GM12878 (cell line): ENCODE data around the gene MAB21L4. TPM values are rescaled to one million over a fixed set of nuclear protein-coding genes. Genes with fewer than 3 reads are reported as not detected.

Experiments
- ATAC-seq: fragments of 200-7000 bp; cut with Tn5 transposase; 3 replicates; pipeline ENCODE4 v1.9.1; 2020; ENCODE audit warnings: mild to moderate bottlenecking, moderate library complexity
- BruUV-seq: library from RNA; stranded (reverse); fragments of 400-500 nt; replicated peaks from 2 replicates; lab custom pipeline; 2021; lab: Mats Ljungman, UMichigan
- CTCF ChIA-PET: fragments of 300-600 bp; sonication (Branson Sonifier 250); formaldehyde crosslinking; extraction: SDS; loops from one replicate; lab custom pipeline; 2021; ENCODE audit warnings: inconsistent platforms; lab: Yijun Ruan, JAX
- POLR2A ChIA-PET: fragments of 350-600 bp; formaldehyde crosslinking; extraction: SDS; loops from one replicate; lab custom pipeline; 2021; ENCODE audit warnings: inconsistent platforms; lab: Charles Lee
- RAD21 ChIA-PET: fragments of 300-600 bp; sonication (Branson Sonifier 250); formaldehyde crosslinking; loops from one replicate; lab custom pipeline; 2023; ENCODE audit warnings: antibody characterized with exemption; ENCODE audit not compliant: unreplicated experiment; lab: Charles Lee
- SMC1A ChIA-PET: fragments of 300-600 bp; sonication (Branson Sonifier 250); formaldehyde crosslinking; loops from one replicate; lab custom pipeline; 2023; ENCODE audit not compliant: unreplicated experiment, uncharacterized antibody; lab: Charles Lee
- DNase-seq: peaks from one replicate; pipeline ENCODE4 v3.0.0-alpha.2; 2011; ENCODE audit warnings: low read depth, low spot score
- FAIRE-seq: peaks from 3 replicates; lab custom pipeline; 2011; peaks lifted over from hg19 to GRCh38; lab: Jason Lieb, UNC
- H2AFZ ChIP-seq: 2 replicates; pipeline ENCODE4 v1.6.0; 2011; ENCODE audit warnings: low read depth, low read length, control low read depth; ENCODE audit not compliant: control insufficient read depth
- H3K27ac ChIP-seq: 2 replicates; pipeline ENCODE4 v1.5.1; 2011; ENCODE audit warnings: control low read depth; ENCODE audit not compliant: control insufficient read depth, insufficient read depth
- H3K27me3 ChIP-seq, 2 experiments: replicated peaks in 1 of 2; 2 replicates each; pipeline versions ENCODE4 v1.6.0 to v1.6.1; 2011; ENCODE audit warnings: low read length in 1 of 2; ENCODE audit not compliant: control insufficient read depth in 2 of 2, insufficient read depth in 2 of 2
- H3K36me3 ChIP-seq, 2 experiments: 2 replicates each; pipeline ENCODE4 v1.5.1; 2011; ENCODE audit warnings: low read length in 1 of 2; ENCODE audit not compliant: control insufficient read depth in 2 of 2, insufficient read depth in 2 of 2
- H3K4me1 ChIP-seq: 2 replicates; pipeline ENCODE4 v1.6.1; 2011; ENCODE audit warnings: mild to moderate bottlenecking, low read length, moderate library complexity, mixed read lengths; ENCODE audit not compliant: control insufficient read depth, insufficient read depth
- H3K4me2 ChIP-seq: 2 replicates; pipeline ENCODE4 v1.6.0; 2011; ENCODE audit warnings: control low read depth; ENCODE audit not compliant: control insufficient read depth, insufficient read depth
- H3K4me3 ChIP-seq: fragments of 200-600 bp; sonication (generic); 2 replicates; pipeline ENCODE4 v1.5.1; 2016
- H3K79me2 ChIP-seq: 2 replicates; pipeline ENCODE4 v1.6.0; 2011; ENCODE audit warnings: low read length; ENCODE audit not compliant: control insufficient read depth, insufficient read depth
- H3K9ac ChIP-seq: 2 replicates; pipeline ENCODE4 v1.8.0; 2011; ENCODE audit warnings: low read length, control low read depth, mixed read lengths; ENCODE audit not compliant: control insufficient read depth, insufficient read depth
- H3K9me3 ChIP-seq: replicated peaks from 3 replicates; pipeline ENCODE4 v1.5.1; 2011; ENCODE audit warnings: mild to moderate bottlenecking, low read length; ENCODE audit not compliant: control insufficient read depth, insufficient read depth
- H4K20me1 ChIP-seq: 2 replicates; pipeline ENCODE4 v1.6.0; 2011; ENCODE audit not compliant: control insufficient read depth, insufficient read depth
- BCL11A ChIP-seq: IDR thresholded peaks from 2 replicates; pipeline ENCODE4 v1.6.1; 2011; ENCODE audit warnings: low read depth, low read length
- CBX3 ChIP-seq: fragments of 200-600 bp; sonication (generic); IDR thresholded peaks from 2 replicates; pipeline ENCODE4 v1.6.1; 2016; ENCODE audit warnings: low read depth, borderline replicate concordance
- CBX5 ChIP-seq: sonication (generic); IDR thresholded peaks from 2 replicates; pipeline ENCODE4 v1.6.1; 2016; ENCODE audit warnings: low read depth, moderate library complexity, mild to moderate bottlenecking, inconsistent platforms
- CTCF ChIP-seq, 3 experiments: IDR thresholded peaks in 2 of 3; conservative IDR thresholded peaks in 1 of 3; 2 replicates each; pipeline ENCODE4 v1.5.1; 2011; ENCODE audit warnings: low read depth in 3 of 3, low read length in 3 of 3, mild to moderate bottlenecking in 3 of 3, control low read depth in 2 of 3, moderate library complexity in 2 of 3, inconsistent platforms in 1 of 3, mixed read lengths in 1 of 3; ENCODE audit not compliant: control insufficient read depth in 2 of 3, insufficient read depth in 1 of 3; ENCODE audit errors: extremely low read depth in 1 of 3
- E4F1 ChIP-seq: fragments of 450-650 bp; IDR thresholded peaks from 2 replicates; pipeline ENCODE4 v1.6.1; 2018; ENCODE audit warnings: borderline replicate concordance, mild to moderate bottlenecking; ENCODE audit not compliant: partially characterized antibody
- HDAC6 ChIP-seq: fragments of 200-600 bp; sonication (generic); IDR thresholded peaks from one replicate; pipeline ENCODE4 v1.8.0; 2017; ENCODE audit warnings: antibody characterized with exemption; ENCODE audit not compliant: unreplicated experiment
- MEF2B ChIP-seq: fragments of 450-650 bp; IDR thresholded peaks from 2 replicates; pipeline ENCODE4 v1.6.1; 2018; ENCODE audit warnings: mild to moderate bottlenecking, moderate library complexity; ENCODE audit not compliant: partially characterized antibody, poor library complexity, severe bottlenecking
- NR2F1 ChIP-seq: fragments of 450-650 bp; conservative IDR thresholded peaks from 2 replicates; pipeline ENCODE4 v1.6.1; 2017; ENCODE audit warnings: mild to moderate bottlenecking
- PRDM15 ChIP-seq: fragments of 450-650 bp; formaldehyde crosslinking; IDR thresholded peaks from 2 replicates; pipeline ENCODE4 v1.4.0; 2020; ENCODE audit warnings: mild to moderate bottlenecking, moderate library complexity
- ZBTB40 ChIP-seq: fragments of 450-650 bp; IDR thresholded peaks from 2 replicates; pipeline ENCODE4 v1.6.1; 2016; ENCODE audit warnings: mild to moderate bottlenecking, moderate library complexity, borderline replicate concordance
- ZNF207 ChIP-seq: fragments of 450-650 bp; IDR thresholded peaks from 2 replicates; pipeline ENCODE4 v1.6.1; 2014; ENCODE audit warnings: antibody characterized with exemption, mild to moderate bottlenecking, borderline replicate concordance
- WGBS: methylation state at CpG from one replicate; pipeline ENCODE4 v1.1.6; 2016; ENCODE audit warnings: low lambda C conversion rate; ENCODE audit not compliant: insufficient replicate concordance, insufficient coverage; ENCODE audit errors: missing lambda C conversion rate; 5-methylcytosine and 5-hydroxymethylcytosine counted together
- in situ Hi-C: fragments of 300-500 bp; cut with MboI; formaldehyde crosslinking; loops from 9 replicates; pipeline ENCODE4 v1.14.3; 2018; ENCODE audit warnings: mixed read lengths
- intact Hi-C: fragments of 100-400 bp; cut with micrococcal nuclease; formaldehyde crosslinking; loops from one replicate; pipeline ENCODE4 v1.14.2; 2022; ENCODE audit not compliant: unreplicated experiment
- polyA plus RNA-seq, 11 experiments: library from polyadenylated mRNA; depleted of rRNA in 4 of 11; unstranded in 6 of 11; stranded (reverse) in 5 of 11; fragments of >200 nt; fragmentation: Nextera tagmentation in 4 of 11; fragmentation: Illumina TruSeq in 1 of 11; extraction: Ambion mirVana in 4 of 11; extraction: Trizol in 1 of 11; gene quantifications; 1 replicate in 1 of 11; 2 replicates in 10 of 11; pipeline versions ENCODE4 v1.2.1 to v1.2.3, GENCODE V29; 2011 to 2016; ENCODE audit warnings: inconsistent platforms in 2 of 11, missing spikeins in 2 of 11, low read depth in 1 of 11
- total RNA-seq, 4 experiments: library from RNA; depleted of rRNA in 3 of 4; stranded (reverse); fragments of >200 nt in 3 of 4; fragmentation: Illumina TruSeq in 1 of 4; extraction: Trizol in 1 of 4; gene quantifications; 2 replicates each; pipeline versions ENCODE4 v1.2.1 to v1.2.3, GENCODE V29; 2013 to 2021

The MAB21L4 gene
- total and polyA plus RNA-seq, 10 of the 15 experiments (the other 5 are each of a cell fraction or from before 2014, with no cell fraction given), result 0.03 TPM; not detected in 9

- RAD21 ChIA-PET, result no interaction called here
- H3K79me2 ChIP-seq, result no peaks in the 10 kb centered on the region
- H3K27me3 ChIP-seq, result no peaks in the 10 kb centered on the region
- in situ Hi-C loops (no loop called here), intact Hi-C loops (no loop called here)
- WGBS, result 59% methylated on average over 15 of the region's 15 CpGs
- no peak overlapping the region for H2AFZ ChIP-seq
- H3K4me3 ChIP-seq, result no peak overlapping the region
- H3K4me2 ChIP-seq, result no peak overlapping the region
- H4K20me1 ChIP-seq, result no peaks in the 10 kb centered on the region
- POLR2A ChIA-PET, result no interaction called here
- H3K27ac ChIP-seq, result no peak overlapping the region
- no peak for FAIRE-seq
- SMC1A ChIA-PET, result no interaction called here
- H3K9me3 ChIP-seq, result no peaks in the 10 kb centered on the region
- H3K4me1 ChIP-seq, result no peaks in the 10 kb centered on the region
- no peak overlapping the region for H3K9ac ChIP-seq
- no peaks in the 10 kb centered on the region for H3K36me3 ChIP-seq
- BruUV-seq, result no TSS peak
- ATAC-seq, result no peak
- DNase-seq, result no peak
- CTCF ChIA-PET, result no interaction called here
- TF ChIP-seq PRDM15 (CRISPR knock-in tag), result no peak
- TF ChIP-seq NR2F1, result no peak
- TF ChIP-seq BCL11A, result no peak
- no peak for TF ChIP-seq MEF2B
- TF ChIP-seq E4F1, result no peak
- no peak for TF ChIP-seq ZBTB40
- no peak for TF ChIP-seq CBX5
- TF ChIP-seq CTCF (IDR thresholded peaks at IDR 0.05 in 2 of 3, conservative IDR thresholded peaks at IDR 0.05 in 1 of 3; ENCODE audit: control insufficient read depth in 2 of 3, extremely low read depth in 1 of 3, insufficient read depth in 1 of 3, low read depth in 3 of 3, low read length in 3 of 3), result no peak
- TF ChIP-seq HDAC6, result no peak
- TF ChIP-seq ZNF207, result no peak
- TF ChIP-seq CBX3, result no peak
Measured at GRCh38 chr2:240922982-240923537, 27.1 kb upstream of the MAB21L4 start.
